Neural crest cell (in vitro differentiated cells): ENCODE measurements around the gene MAP1B. TPM values are rescaled to one million over a fixed set of nuclear protein-coding genes. Genes with fewer than 3 reads are reported as not detected.

Experiments used
- DNase-seq: peaks from one replicate; pipeline ENCODE4 v3.0.0; 2021; ENCODE audit warnings: low read depth, mixed read lengths, low spot score
- H3K27ac Mint-ChIP-seq: one replicate; pipeline ENCODE4 v1.8.0; 2021; ENCODE audit warnings: mild to moderate bottlenecking, mixed read lengths; ENCODE audit not compliant: unreplicated experiment
- H3K27me3 Mint-ChIP-seq: 2 replicates; pipeline ENCODE4 v1.8.0; 2021; ENCODE audit warnings: low read depth, mild to moderate bottlenecking, mixed read lengths
- H3K36me3 Mint-ChIP-seq: 2 replicates; pipeline ENCODE4 v1.8.0; 2021; ENCODE audit warnings: low read depth, mild to moderate bottlenecking, mixed read lengths
- H3K4me1 Mint-ChIP-seq: 2 replicates; pipeline ENCODE4 v1.8.0; 2021; ENCODE audit warnings: mixed read lengths
- H3K4me3 Mint-ChIP-seq: one replicate; pipeline ENCODE4 v1.8.0; 2021; ENCODE audit warnings: mild to moderate bottlenecking, mixed read lengths
- H3K9me3 Mint-ChIP-seq: 2 replicates; pipeline ENCODE4 v1.8.0; 2021; ENCODE audit warnings: mixed read lengths
- total RNA-seq: library from RNA; stranded (reverse); gene quantifications from 2 replicates; pipeline ENCODE4 v1.2.1, GENCODE V29; 2021
- TF ChIP-seq, protein P1 (sequence below): fragments of 200-600 bp; sonication (generic); conservative IDR thresholded peaks from 2 replicates; pipeline ENCODE4 v1.5.0; 2021; ENCODE audit warnings: antibody characterized with exemption, mild to moderate bottlenecking

The MAP1B gene
- total RNA-seq, 1 donor from 2014 or later = 256 TPM

DNA sequence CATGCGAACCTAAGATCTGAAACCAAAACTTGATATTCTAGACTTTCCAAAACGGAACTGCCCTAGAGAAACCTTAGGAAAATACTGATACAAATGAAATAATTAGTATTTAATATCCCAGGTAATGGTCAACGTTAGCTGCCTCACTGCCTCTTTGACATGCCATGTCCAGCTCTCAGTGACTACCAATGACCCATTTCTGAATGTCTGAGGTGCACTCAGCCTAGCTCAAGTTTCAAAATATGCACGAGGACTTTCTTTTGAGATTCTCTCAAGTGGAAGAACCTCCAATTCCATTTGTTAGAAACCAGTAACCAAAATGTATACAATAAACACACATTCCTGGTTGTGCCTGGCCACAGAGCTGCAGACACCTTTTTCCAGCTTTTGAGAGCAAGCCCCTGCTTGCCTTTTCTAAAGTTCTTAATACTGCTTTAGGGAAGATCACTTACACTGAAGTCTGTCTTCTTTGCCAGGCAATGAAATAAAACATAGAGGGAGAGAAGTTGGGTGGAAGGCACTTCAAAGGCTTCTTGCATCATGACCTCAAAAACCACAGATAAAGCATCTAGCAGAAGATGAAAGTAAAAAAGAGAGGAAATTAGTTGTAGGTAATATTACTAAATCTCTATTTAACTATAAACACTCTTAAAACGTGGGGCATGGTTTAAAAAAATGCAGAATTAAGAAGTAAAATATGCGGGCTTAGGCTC lies 124.9 kb downstream of the MAP1B start:
- Mint-ChIP-seq H3K27me3 (no peaks in the 10 kb centered on the region), H3K4me1 (peaks cover 12% of the 10 kb centered on the region), H3K27ac (no peak overlapping the region), H3K36me3 (peaks cover 16% of the 10 kb centered on the region), H3K9me3 (no peaks in the 10 kb centered on the region), H3K4me3 (no peak overlapping the region)
- DNase-seq = no peak
- TF ChIP-seq, protein P1, sequence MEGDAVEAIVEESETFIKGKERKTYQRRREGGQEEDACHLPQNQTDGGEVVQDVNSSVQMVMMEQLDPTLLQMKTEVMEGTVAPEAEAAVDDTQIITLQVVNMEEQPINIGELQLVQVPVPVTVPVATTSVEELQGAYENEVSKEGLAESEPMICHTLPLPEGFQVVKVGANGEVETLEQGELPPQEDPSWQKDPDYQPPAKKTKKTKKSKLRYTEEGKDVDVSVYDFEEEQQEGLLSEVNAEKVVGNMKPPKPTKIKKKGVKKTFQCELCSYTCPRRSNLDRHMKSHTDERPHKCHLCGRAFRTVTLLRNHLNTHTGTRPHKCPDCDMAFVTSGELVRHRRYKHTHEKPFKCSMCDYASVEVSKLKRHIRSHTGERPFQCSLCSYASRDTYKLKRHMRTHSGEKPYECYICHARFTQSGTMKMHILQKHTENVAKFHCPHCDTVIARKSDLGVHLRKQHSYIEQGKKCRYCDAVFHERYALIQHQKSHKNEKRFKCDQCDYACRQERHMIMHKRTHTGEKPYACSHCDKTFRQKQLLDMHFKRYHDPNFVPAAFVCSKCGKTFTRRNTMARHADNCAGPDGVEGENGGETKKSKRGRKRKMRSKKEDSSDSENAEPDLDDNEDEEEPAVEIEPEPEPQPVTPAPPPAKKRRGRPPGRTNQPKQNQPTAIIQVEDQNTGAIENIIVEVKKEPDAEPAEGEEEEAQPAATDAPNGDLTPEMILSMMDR = no peak

DNA sequence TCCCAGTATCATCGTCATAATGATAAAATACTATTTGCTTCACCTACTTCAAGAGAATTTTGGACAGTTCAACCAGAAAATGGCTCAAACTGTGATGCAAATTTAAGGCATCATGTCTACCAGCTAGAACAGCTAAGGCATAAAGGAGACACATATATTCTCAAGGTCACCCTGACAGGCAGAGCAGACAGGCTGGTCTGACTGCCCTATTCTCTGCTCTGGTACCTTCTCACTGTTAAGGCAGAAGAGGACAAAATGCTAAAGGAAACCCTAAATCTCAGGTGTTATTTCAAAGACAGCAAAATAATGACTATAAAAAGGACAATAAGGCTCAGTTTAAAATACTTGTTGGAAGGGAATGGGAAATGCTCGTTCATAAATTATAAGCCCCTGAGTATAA lies 125.6 kb downstream of the MAP1B start:
- H3K27me3 Mint-ChIP-seq = no peaks in the 10 kb centered on the region
- H3K4me3 Mint-ChIP-seq = no peak overlapping the region
- peaks cover 5% of the 10 kb centered on the region for H3K4me1 Mint-ChIP-seq
- no peak overlapping the region for H3K27ac Mint-ChIP-seq
- no peaks in the 10 kb centered on the region for H3K9me3 Mint-ChIP-seq
- no peak for DNase-seq
- TF ChIP-seq, protein P1 = no peak
- H3K36me3 Mint-ChIP-seq = peaks cover 18% of the 10 kb centered on the region

DNA sequence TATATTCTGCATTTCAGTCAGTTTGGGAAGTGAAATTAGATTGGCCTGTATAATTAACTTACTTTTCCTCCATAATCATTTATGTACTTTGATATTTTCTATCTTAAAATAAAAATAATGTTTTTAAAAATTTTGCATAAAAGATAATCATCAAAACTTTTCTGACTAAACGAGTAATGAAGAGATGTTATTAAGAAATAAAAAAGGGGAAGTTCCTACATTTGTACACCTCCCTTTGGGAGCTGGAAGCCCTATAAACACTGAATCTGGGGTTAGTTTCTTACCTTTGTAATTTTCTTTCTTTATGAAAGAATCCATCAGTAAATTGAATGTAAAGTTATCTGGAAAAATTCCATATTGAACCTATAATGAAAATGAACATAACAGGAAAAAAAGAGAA lies 126.6 kb downstream of the MAP1B start:
- no peak for DNase-seq
- Mint-ChIP-seq H3K27ac (no peak overlapping the region), H3K4me1 (peaks cover 8% of the 10 kb centered on the region)

DNA sequence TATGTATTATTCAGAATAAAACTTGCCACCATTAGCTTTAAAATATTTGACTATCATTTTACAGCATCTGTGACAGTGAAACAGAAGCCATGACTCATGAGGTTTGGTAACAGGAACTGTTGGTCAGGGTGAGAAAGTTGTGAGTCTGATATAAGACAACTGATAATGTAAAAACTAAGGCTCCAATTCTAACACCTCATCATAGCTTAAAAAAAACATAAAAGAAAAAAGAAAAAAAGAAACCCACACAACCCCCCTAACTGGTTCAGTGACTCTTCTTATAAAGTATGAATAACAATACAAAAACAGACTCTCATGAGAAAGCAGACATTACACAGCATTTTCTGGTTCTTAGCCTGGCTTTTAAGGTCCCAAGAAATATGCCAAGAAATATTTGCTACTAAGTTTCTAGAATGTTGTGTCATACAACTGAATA lies 127.0 kb downstream of the MAP1B start:
- no peak overlapping the region for H3K4me3 Mint-ChIP-seq
- H3K27ac Mint-ChIP-seq = no peak overlapping the region
- H3K36me3 Mint-ChIP-seq = peaks cover 18% of the 10 kb centered on the region
- no peaks in the 10 kb centered on the region for H3K27me3 Mint-ChIP-seq
- DNase-seq = no peak
- no peaks in the 10 kb centered on the region for H3K9me3 Mint-ChIP-seq
- TF ChIP-seq, protein P1 = no peak
- H3K4me1 Mint-ChIP-seq = peaks cover 8% of the 10 kb centered on the region

More for the DNA sequence above, 126.6 kb downstream of the MAP1B start:
- Mint-ChIP-seq H3K4me3 (no peak overlapping the region), H3K27me3 (no peaks in the 10 kb centered on the region), H3K9me3 (no peaks in the 10 kb centered on the region), H3K36me3 (peaks cover 18% of the 10 kb centered on the region)
- TF ChIP-seq, protein P1 = no peak

DNA sequence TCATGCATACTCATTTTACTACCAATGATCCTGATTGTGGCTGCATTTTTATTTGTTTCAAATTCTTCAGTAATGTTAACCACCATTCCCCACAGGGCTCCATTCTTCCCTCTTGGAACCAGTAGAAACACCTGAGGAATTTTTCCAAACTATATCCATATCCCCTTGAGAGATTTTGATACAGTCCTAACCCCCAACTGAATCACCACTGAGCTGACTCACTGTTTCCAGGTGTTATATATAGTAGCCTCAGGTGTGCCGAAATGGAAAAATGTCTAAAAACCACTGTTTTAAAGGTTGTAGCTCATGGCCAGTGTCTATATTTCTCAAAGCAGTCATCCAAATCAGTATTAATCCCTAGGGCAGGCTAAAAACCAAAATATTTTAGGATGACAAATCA lies 127.6 kb downstream of the MAP1B start:
- Mint-ChIP-seq H3K9me3 (no peaks in the 10 kb centered on the region), H3K27ac (no peak overlapping the region), H3K4me1 (peaks cover 8% of the 10 kb centered on the region), H3K27me3 (no peaks in the 10 kb centered on the region), H3K36me3 (peaks cover 18% of the 10 kb centered on the region), H3K4me3 (no peak overlapping the region)
- TF ChIP-seq, protein P1 = no peak
- DNase-seq = no peak
